Hematopoietic multipotent progenitor cell treated with erythropoietin and hydrocortisone succinate and interleukin-3 and kit ligand, for 8 days (in vitro differentiated cells): Measurements from ENCODE around the gene POU3F1.

ENCODE experiments used
- DNase-seq: peaks from one replicate; pipeline ENCODE4 v3.0.0-alpha.2; 2015

The POU3F1 gene

GRCh38 chr1:38046333-38046883 is at the start of gene POU3F1:
Gene POU3F1, minus strand, starts transcription at chr1:38046793. Its CDS starts 50 bp downstream, at chr1:38046743.
- no peak for DNase-seq

GRCh38 chr1:38095454-38095931 is 48.9 kb upstream of the POU3F1 start:
- DNase-seq: no peak

- DNase-seq: no peak
Observed at GRCh38 chr1:38094711-38095290, 48.2 kb upstream of the POU3F1 start.

GRCh38 chr1:38093569-38094520 is 47.3 kb upstream of the POU3F1 start:
- DNase-seq: no peak

GRCh38 chr1:38092256-38092655 is 45.7 kb upstream of the POU3F1 start:
- DNase-seq: no peak

- DNase-seq: no peak
Observed at GRCh38 chr1:38090796-38091195, 44.2 kb upstream of the POU3F1 start.

- no peak for DNase-seq
Observed at GRCh38 chr1:38089712-38090360, 43.2 kb upstream of the POU3F1 start.

- DNase-seq: no peak
Observed at GRCh38 chr1:38088791-38089190, 42.2 kb upstream of the POU3F1 start.

- no peak for DNase-seq
Observed at GRCh38 chr1:38088366-38088765, 41.8 kb upstream of the POU3F1 start.

GRCh38 chr1:38087676-38088075 is 41.1 kb upstream of the POU3F1 start:
- DNase-seq: no peak

GRCh38 chr1:38085666-38086330 is 39.2 kb upstream of the POU3F1 start:
- DNase-seq: no peak

- no peak for DNase-seq
Observed at GRCh38 chr1:38084700-38085099, 38.1 kb upstream of the POU3F1 start.

- no peak for DNase-seq
Observed at GRCh38 chr1:38084113-38084512, 37.5 kb upstream of the POU3F1 start.

- DNase-seq: no peak
Observed at GRCh38 chr1:38083541-38083940, 36.9 kb upstream of the POU3F1 start.

- no peak for DNase-seq
Observed at GRCh38 chr1:38082769-38083263, 36.2 kb upstream of the POU3F1 start.

- no peak for DNase-seq
Observed at GRCh38 chr1:38079019-38079418, 32.4 kb upstream of the POU3F1 start.

- no peak for DNase-seq
Observed at GRCh38 chr1:38077523-38078147, 31.0 kb upstream of the POU3F1 start.

- no peak for DNase-seq
Observed at GRCh38 chr1:38076455-38076854, 29.9 kb upstream of the POU3F1 start.

GRCh38 chr1:38076038-38076437 is 29.4 kb upstream of the POU3F1 start:
- DNase-seq: no peak

- no peak for DNase-seq
Observed at GRCh38 chr1:38075191-38075590, 28.6 kb upstream of the POU3F1 start.

- DNase-seq: no peak
Observed at GRCh38 chr1:38074302-38074677, 27.7 kb upstream of the POU3F1 start.
